Sigmoid colon (tissue), 7 donors: ENCODE data around the gene TJP2. TPM values are rescaled to one million over a fixed set of nuclear protein-coding genes. Genes with fewer than 3 reads are reported as not detected.
A peak's percentile ranks its signal among the peaks of the same experiment; 100 is the strongest.

Source experiments
- DNase-seq: peaks from one replicate; pipeline ENCODE4 v3.0.0-alpha.2; 2019
- H3K27ac ChIP-seq, 4 donors: fragments of 200-600 bp; sonication (generic); one replicate each; pipeline ENCODE4 v1.5.1; 2016 to 2019; ENCODE audit warnings: mild to moderate bottlenecking in 1 of 4
- H3K27me3 ChIP-seq, 3 donors: fragments of 200-600 bp; sonication (generic); one replicate each; pipeline ENCODE4 v1.5.1; 2019; ENCODE audit warnings: mild to moderate bottlenecking in 1 of 3
- H3K36me3 ChIP-seq, 4 donors: fragments of 200-600 bp; sonication (generic); one replicate each; pipeline ENCODE4 v1.5.1; 2016 to 2019
- H3K4me1 ChIP-seq, 4 donors: fragments of 200-600 bp; sonication (generic); one replicate each; pipeline ENCODE4 v1.5.1; 2017 to 2019
- H3K4me3 ChIP-seq, 4 donors: fragments of 200-600 bp; sonication (generic); one replicate each; pipeline ENCODE4 v1.5.1; 2017 to 2019; ENCODE audit warnings: mild to moderate bottlenecking in 2 of 4, moderate library complexity in 1 of 4
- H3K9me3 ChIP-seq, 4 donors: fragments of 200-600 bp in 3 of 4; sonication (generic) in 3 of 4; one replicate each; pipeline versions ENCODE4 v1.5.1 to v1.6.1; 2013 to 2019
- CTCF ChIP-seq, 4 experiments: fragments of 450-650 bp in 3 of 4; fragments of 200-600 bp in 1 of 4; IDR thresholded peaks; one replicate each; pipeline ENCODE4 v1.5.1; 2016 to 2019; ENCODE audit warnings: antibody characterized with exemption in 4 of 4, mild to moderate bottlenecking in 3 of 4, moderate library complexity in 2 of 4
- EP300 ChIP-seq, 4 donors: sonication (generic); formaldehyde crosslinking; IDR thresholded peaks; one replicate each; pipeline ENCODE4 v1.6.1; 2017; ENCODE audit warnings: antibody characterized with exemption in 4 of 4
- POLR2A ChIP-seq, 2 donors: fragments of 450-650 bp; IDR thresholded peaks; one replicate each; pipeline ENCODE4 v1.6.1; 2016; ENCODE audit warnings: antibody characterized with exemption in 2 of 2, mild to moderate bottlenecking in 2 of 2, moderate library complexity in 2 of 2
- POLR2AphosphoS5 ChIP-seq, 4 donors: sonication (generic); formaldehyde crosslinking; IDR thresholded peaks; one replicate each; pipeline ENCODE4 v1.6.1; 2017; ENCODE audit warnings: antibody characterized with exemption in 4 of 4
- WGBS, 2 donors: extraction: QIAGEN DNeasy Blood & Tissue Kit; methylation state at CpG; one replicate each; pipeline ENCODE4 v1.1.7; 2013; 5-methylcytosine and 5-hydroxymethylcytosine counted together
- intact Hi-C: fragments of 100-400 bp; cut with DNase I; formaldehyde crosslinking; loops from one replicate; pipeline ENCODE4 v1.15.1; 2023
- polyA plus RNA-seq, 3 donors: library from polyadenylated mRNA; stranded (reverse); fragments of 200-250 nt; gene quantifications; one replicate each; pipeline ENCODE4 v1.2.3, GENCODE V29; 2013
- total RNA-seq, 4 donors: library from RNA; depleted of rRNA; stranded (reverse); fragments of >200 nt; gene quantifications; one replicate each; pipeline ENCODE4 v1.1.0, GENCODE V29; 2016
- donor health status: healthy with polysubstance abuse.
- donor health status: Bipolar disorder and iron deficiency.
- donor health status: healthy.

The TJP2 gene
- total and polyA plus RNA-seq, 7 donors = 16.1 to 46.5 (median 27.8) TPM

DNA sequence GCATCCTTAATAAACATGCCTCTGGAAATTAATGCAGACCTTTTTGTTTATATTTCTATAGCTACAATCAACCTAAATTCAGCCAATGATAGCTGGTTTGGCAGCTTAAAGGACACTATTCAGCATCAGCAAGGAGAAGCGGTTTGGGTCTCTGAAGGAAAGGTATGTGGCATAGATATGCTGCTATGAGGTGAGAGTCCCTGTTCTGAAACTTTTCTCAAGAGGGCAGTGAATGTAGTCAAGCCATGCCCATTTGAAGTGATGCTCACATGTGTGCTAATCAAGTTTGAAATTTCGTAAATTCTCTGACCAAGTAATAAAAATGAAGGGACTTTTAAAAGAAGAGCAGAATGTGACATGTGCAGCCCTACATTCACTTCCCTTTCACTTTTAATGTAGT is 72.6 kb downstream of the TJP2 start:
- no peak for DNase-seq
- WGBS, 2 donors = 96 to 99% methylated on average over 2 of the region's 2 CpGs
- H3K27ac ChIP-seq = no peak overlapping the region
- no peak for TF ChIP-seq POLR2AphosphoS5 (IDR thresholded peaks at IDR 0.05)
- TF ChIP-seq EP300 (IDR thresholded peaks at IDR 0.05) = no peak
- no peak for TF ChIP-seq POLR2A (IDR thresholded peaks at IDR 0.05)
- no peak for TF ChIP-seq CTCF (IDR thresholded peaks at IDR 0.05)
- H3K4me3 ChIP-seq = no peak overlapping the region
- no peaks in the 10 kb centered on the region for H3K27me3 ChIP-seq
- intact Hi-C loops = no loop called here
- no peaks in the 10 kb centered on the region for H3K9me3 ChIP-seq
- peaks cover 0 to 22% (median 0%) of the 10 kb centered on the region in 4 donors for H3K36me3 ChIP-seq
- no peaks in the 10 kb centered on the region for H3K4me1 ChIP-seq

- 97 to 98% methylated on average over 22 of the region's 22 CpGs for WGBS, 2 donors
These were observed 73.9 kb downstream of the TJP2 start for GRCh38 chr9:69248005-69248404.

GRCh38 chr9:69249337-69249736 is 75.3 kb downstream of the TJP2 start:
- DNase-seq = no peak
- intact Hi-C loops = no loop called here
- H3K4me1 ChIP-seq = no peaks in the 10 kb centered on the region
- TF ChIP-seq POLR2A (IDR thresholded peaks at IDR 0.05) (no peak), POLR2AphosphoS5 (IDR thresholded peaks at IDR 0.05) (no peak), EP300 (IDR thresholded peaks at IDR 0.05) (no peak), CTCF (IDR thresholded peaks at IDR 0.05) (no peak)
- no peaks in the 10 kb centered on the region for H3K9me3 ChIP-seq
- H3K36me3 ChIP-seq = peaks cover 0 to 30% (median 0%) of the 10 kb centered on the region in 4 donors
- H3K27me3 ChIP-seq = no peaks in the 10 kb centered on the region
- 79 to 83% methylated on average over 7 of the region's 7 CpGs for WGBS, 2 donors
- H3K4me3 ChIP-seq = no peak overlapping the region
- H3K27ac ChIP-seq = no peak overlapping the region

More at GRCh38 chr9:69248005-69248404, 73.9 kb downstream of the TJP2 start:
- Histone ChIP-seq H3K36me3 (peaks cover 0 to 22% (median 0%) of the 10 kb centered on the region in 4 donors), H3K4me1 (no peaks in the 10 kb centered on the region), H3K9me3 (no peaks in the 10 kb centered on the region), H3K4me3 (no peak overlapping the region), H3K27me3 (no peaks in the 10 kb centered on the region), H3K27ac (no peak overlapping the region)
- TF ChIP-seq POLR2A (IDR thresholded peaks at IDR 0.05) (no peak), CTCF (IDR thresholded peaks at IDR 0.05) (no peak), POLR2AphosphoS5 (IDR thresholded peaks at IDR 0.05) (no peak), EP300 (IDR thresholded peaks at IDR 0.05) (no peak)
- intact Hi-C loops = no loop called here
- no peak for DNase-seq

DNA sequence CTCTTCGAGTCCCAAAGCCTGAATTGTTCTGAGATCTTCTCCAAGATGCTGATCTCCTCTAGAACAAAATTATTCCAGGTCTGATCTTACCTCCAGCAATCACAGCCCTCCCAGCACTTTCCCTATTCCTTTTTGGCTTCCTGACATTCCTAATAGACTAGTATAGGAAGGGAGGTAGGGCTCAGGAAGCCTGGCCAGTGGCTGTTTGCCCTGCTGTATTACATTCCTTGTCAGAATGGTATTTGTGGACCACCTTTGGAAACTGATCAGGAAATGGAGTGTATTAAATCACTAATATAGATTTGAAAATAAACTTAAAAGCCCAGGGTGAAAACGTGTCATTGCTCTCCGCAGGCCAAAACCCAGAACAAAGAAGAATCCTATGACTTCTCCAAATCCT is 76.6 kb downstream of the TJP2 start:
- H3K36me3 ChIP-seq = peaks cover 0 to 35% (median 0%) of the 10 kb centered on the region in 4 donors
- H3K4me3 ChIP-seq = no peak overlapping the region
- WGBS, 2 donors = 63 to 94% methylated on average over 3 of the region's 3 CpGs
- no peaks in the 10 kb centered on the region for H3K27me3 ChIP-seq
- no peaks in the 10 kb centered on the region for H3K9me3 ChIP-seq
- no peak for DNase-seq
- TF ChIP-seq POLR2AphosphoS5 (IDR thresholded peaks at IDR 0.05) (no peak), CTCF (IDR thresholded peaks at IDR 0.05) (no peak), POLR2A (IDR thresholded peaks at IDR 0.05) (no peak)
- no peak overlapping the region for H3K27ac ChIP-seq
- no peaks in the 10 kb centered on the region for H3K4me1 ChIP-seq
- intact Hi-C loops = loop anchor here (10.0 kb wide), 1 partner anchor 46 kb away; no protein-coding TSS in a partner anchor

DNA sequence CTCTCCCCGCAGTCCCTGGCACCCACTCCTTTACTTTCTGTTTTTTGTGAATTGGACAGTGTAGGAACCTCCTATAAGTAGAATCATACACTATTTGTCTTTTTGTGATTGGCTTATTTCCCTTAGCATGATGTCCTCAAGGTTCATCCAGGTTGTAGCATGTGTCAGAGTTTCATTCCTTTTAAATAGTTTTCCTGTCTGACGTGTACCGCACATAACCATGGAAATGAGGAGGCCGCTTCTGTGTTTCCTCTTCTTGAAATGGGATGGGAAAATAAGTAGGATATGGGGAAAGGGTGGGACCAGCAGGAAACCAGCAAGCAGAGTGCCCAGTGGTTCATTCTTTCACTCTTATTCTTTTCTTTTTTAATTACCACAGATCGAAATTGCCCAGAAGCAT is 78.4 kb downstream of the TJP2 start:
- Histone ChIP-seq H3K4me1 (no peaks in the 10 kb centered on the region), H3K9me3 (no peaks in the 10 kb centered on the region), H3K4me3 (no peak overlapping the region), H3K27ac (peak overlapping the region in 1 of 4 donors; percentile 38), H3K27me3 (no peaks in the 10 kb centered on the region), H3K36me3 (peaks cover 0 to 24% (median 0%) of the 10 kb centered on the region in 4 donors)
- 90 to 94% methylated on average over 5 of the region's 5 CpGs for WGBS, 2 donors
- TF ChIP-seq POLR2A (IDR thresholded peaks at IDR 0.05) = no peak
- no peak for TF ChIP-seq CTCF (IDR thresholded peaks at IDR 0.05)
- no peak for TF ChIP-seq EP300 (IDR thresholded peaks at IDR 0.05)
- TF ChIP-seq POLR2AphosphoS5 (IDR thresholded peaks at IDR 0.05) = no peak
- DNase-seq = no peak
- intact Hi-C loops = loop anchor here (10.0 kb wide), 1 partner anchor 48 kb away; no protein-coding TSS in a partner anchor
